OCI-LY7 (cell line): ENCODE data around the gene NME9. TPM values are rescaled to one million over a fixed set of nuclear protein-coding genes. Genes with fewer than 3 reads are reported as not detected.

ENCODE experiments used
- BruUV-seq: library from RNA; stranded (reverse); fragments of 400-500 nt; replicated peaks from 2 replicates; lab custom pipeline; 2021; lab: Mats Ljungman, UMichigan
- CTCF ChIA-PET: fragments of 300-600 bp; sonication (Branson Sonifier 250); formaldehyde crosslinking; loops from one replicate; lab custom pipeline; 2022; ENCODE audit warnings: antibody characterized with exemption; ENCODE audit not compliant: unreplicated experiment; lab: Charles Lee
- POLR2A ChIA-PET: fragments of 300-600 bp; sonication (Branson Sonifier 250); formaldehyde crosslinking; loops from one replicate; lab custom pipeline; 2022; ENCODE audit warnings: antibody characterized with exemption; lab: Charles Lee
- DNase-seq: peaks from one replicate; pipeline ENCODE4 v3.0.0-alpha.2; 2015; ENCODE audit warnings: low spot score
- H2AFZ ChIP-seq: fragments of 200-600 bp; sonication (generic), shearing (Covaris generic); 2 replicates; pipeline ENCODE4 v1.6.1; 2014; ENCODE audit warnings: mild to moderate bottlenecking, antibody characterized with exemption, low read length, moderate library complexity
- H3K27ac ChIP-seq: fragments of 200-600 bp; sonication (generic); 2 replicates; pipeline ENCODE4 v1.5.1; 2014; ENCODE audit warnings: mixed run types, low read depth, mild to moderate bottlenecking, moderate library complexity, low read length, inconsistent platforms; ENCODE audit not compliant: poor library complexity, severe bottlenecking
- H3K36me3 ChIP-seq: fragments of 200-600 bp; sonication (generic); 2 replicates; pipeline ENCODE4 v1.6.1; 2014; ENCODE audit warnings: mild to moderate bottlenecking, antibody characterized with exemption, low read length, moderate library complexity, mixed read lengths; ENCODE audit not compliant: insufficient read depth
- H3K4me1 ChIP-seq: fragments of 200-600 bp; sonication (generic); 2 replicates; pipeline ENCODE4 v1.5.1; 2014; ENCODE audit warnings: mild to moderate bottlenecking, low read length; ENCODE audit not compliant: insufficient read depth, poor library complexity, severe bottlenecking
- H3K4me2 ChIP-seq: fragments of 200-600 bp; sonication (generic); 2 replicates; pipeline ENCODE4 v1.6.1; 2014; ENCODE audit warnings: mild to moderate bottlenecking, low read length
- H3K4me3 ChIP-seq: fragments of 200-600 bp; sonication (generic); 2 replicates; pipeline ENCODE4 v1.5.1; 2014; ENCODE audit warnings: mild to moderate bottlenecking, low read depth, low read length; ENCODE audit not compliant: poor library complexity, severe bottlenecking
- H3K79me2 ChIP-seq: fragments of 200-600 bp; sonication (generic); 2 replicates; pipeline ENCODE4 v1.6.1; 2016; ENCODE audit warnings: low read depth, mild to moderate bottlenecking, low read length, moderate library complexity, mixed read lengths; ENCODE audit not compliant: insufficient read depth
- H3K9me2 ChIP-seq: fragments of 200-600 bp; sonication (generic); 2 replicates; pipeline ENCODE4 v1.6.1; 2016; ENCODE audit warnings: mild to moderate bottlenecking, low read length, mixed read lengths; ENCODE audit not compliant: insufficient read depth
- H3K9me3 ChIP-seq: fragments of 200-600 bp; sonication (generic); 2 replicates; pipeline ENCODE4 v1.6.1; 2014; ENCODE audit warnings: mild to moderate bottlenecking, mixed run types, low read length, mixed read lengths
- H4K20me1 ChIP-seq: fragments of 200-600 bp; sonication (generic); 2 replicates; pipeline ENCODE4 v1.6.1; 2014; ENCODE audit warnings: mild to moderate bottlenecking, antibody characterized with exemption, low read length, moderate library complexity, mixed read lengths; ENCODE audit not compliant: insufficient read depth
- EZH2phosphoT487 ChIP-seq: fragments of 200-600 bp; sonication (generic); IDR thresholded peaks from 2 replicates; pipeline ENCODE4 v1.6.1; 2018; ENCODE audit warnings: low read depth, borderline replicate concordance, mild to moderate bottlenecking, mixed run types, antibody characterized with exemption, low read length, moderate library complexity, mixed read lengths
- intact Hi-C: fragments of 100-400 bp; cut with micrococcal nuclease; formaldehyde crosslinking; loops from one replicate; pipeline ENCODE4 v1.10.0; 2022; ENCODE audit not compliant: unreplicated experiment
- total RNA-seq, 2 experiments: library from RNA; depleted of rRNA in 1 of 2; stranded (reverse); fragments of >200 nt in 1 of 2; shearing (Covaris generic) in 1 of 2; gene quantifications; 2 replicates each; pipeline ENCODE4 v1.2.3, GENCODE V29; 2014 to 2022
- TF ChIP-seq, protein P1 (sequence below): fragments of 200-600 bp; sonication (generic); conservative IDR thresholded peaks from 2 replicates; pipeline ENCODE4 v1.5.1; 2014; ENCODE audit warnings: mild to moderate bottlenecking, antibody characterized with exemption, low read length, moderate library complexity, mixed read lengths

Gene NME9
- total RNA-seq, 2 experiments from 2014 or later, result not detected

DNA sequence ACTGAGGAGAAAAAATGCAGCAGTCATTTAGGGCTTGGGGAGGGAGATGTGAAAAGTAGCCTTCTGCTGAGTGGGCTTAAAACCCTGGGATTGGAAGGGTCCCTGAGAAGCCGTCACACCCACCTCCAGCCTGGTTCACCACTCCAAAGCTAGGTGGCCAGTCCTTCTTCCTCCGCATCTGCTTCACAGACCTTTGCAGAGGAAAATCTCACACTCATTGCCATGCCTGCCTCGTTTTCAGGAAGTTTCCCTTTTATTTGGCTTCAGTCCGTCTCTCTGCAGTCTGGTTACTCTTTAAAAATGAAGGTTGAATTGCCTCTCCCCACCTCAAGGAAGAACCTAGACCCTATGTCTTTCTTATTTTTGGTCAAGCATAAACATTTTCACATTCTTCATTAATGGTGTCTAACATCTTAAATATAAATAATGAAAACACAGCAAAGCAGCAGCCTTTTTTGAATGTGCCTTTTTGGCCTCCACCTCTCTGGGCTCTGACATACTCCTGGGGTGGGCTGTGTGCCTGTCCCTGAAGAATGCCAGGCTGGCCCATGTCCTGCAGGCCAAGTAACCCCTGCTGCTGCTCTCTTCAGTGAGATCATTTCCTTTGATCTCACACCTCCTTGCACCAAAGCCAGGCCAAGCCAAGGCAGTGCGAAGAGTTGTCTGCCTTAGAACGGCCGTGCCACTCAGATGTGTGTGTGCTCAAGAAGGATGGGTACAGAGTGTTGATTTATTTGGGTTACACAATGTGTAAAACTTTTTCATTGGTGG lies 29.7 kb upstream of the NME9 start:
- no peaks in the 10 kb centered on the region for H3K9me3 ChIP-seq
- no peak overlapping the region for H3K27ac ChIP-seq
- intact Hi-C loops, result no loop called here
- DNase-seq, result no peak
- TF ChIP-seq, protein P1, sequence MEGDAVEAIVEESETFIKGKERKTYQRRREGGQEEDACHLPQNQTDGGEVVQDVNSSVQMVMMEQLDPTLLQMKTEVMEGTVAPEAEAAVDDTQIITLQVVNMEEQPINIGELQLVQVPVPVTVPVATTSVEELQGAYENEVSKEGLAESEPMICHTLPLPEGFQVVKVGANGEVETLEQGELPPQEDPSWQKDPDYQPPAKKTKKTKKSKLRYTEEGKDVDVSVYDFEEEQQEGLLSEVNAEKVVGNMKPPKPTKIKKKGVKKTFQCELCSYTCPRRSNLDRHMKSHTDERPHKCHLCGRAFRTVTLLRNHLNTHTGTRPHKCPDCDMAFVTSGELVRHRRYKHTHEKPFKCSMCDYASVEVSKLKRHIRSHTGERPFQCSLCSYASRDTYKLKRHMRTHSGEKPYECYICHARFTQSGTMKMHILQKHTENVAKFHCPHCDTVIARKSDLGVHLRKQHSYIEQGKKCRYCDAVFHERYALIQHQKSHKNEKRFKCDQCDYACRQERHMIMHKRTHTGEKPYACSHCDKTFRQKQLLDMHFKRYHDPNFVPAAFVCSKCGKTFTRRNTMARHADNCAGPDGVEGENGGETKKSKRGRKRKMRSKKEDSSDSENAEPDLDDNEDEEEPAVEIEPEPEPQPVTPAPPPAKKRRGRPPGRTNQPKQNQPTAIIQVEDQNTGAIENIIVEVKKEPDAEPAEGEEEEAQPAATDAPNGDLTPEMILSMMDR, result no peak
- no peak for TF ChIP-seq EZH2phosphoT487
- H3K36me3 ChIP-seq, result no peaks in the 10 kb centered on the region
- POLR2A ChIA-PET, result no interaction called here
- no peak overlapping the region for H2AFZ ChIP-seq
- H3K9me2 ChIP-seq, result no peaks in the 10 kb centered on the region
- H3K4me3 ChIP-seq, result no peak overlapping the region
- H4K20me1 ChIP-seq, result no peaks in the 10 kb centered on the region
- BruUV-seq, result no TSS peak
- H3K4me1 ChIP-seq, result no peaks in the 10 kb centered on the region
- CTCF ChIA-PET, result no interaction called here
- H3K4me2 ChIP-seq, result no peak overlapping the region
- H3K79me2 ChIP-seq, result no peaks in the 10 kb centered on the region

GRCh38 chr3:138356730-138357405 lies 27.2 kb upstream of the NME9 start:
- H3K79me2 ChIP-seq, result no peaks in the 10 kb centered on the region
- H3K9me3 ChIP-seq, result no peaks in the 10 kb centered on the region
- H3K36me3 ChIP-seq, result no peaks in the 10 kb centered on the region
- POLR2A ChIA-PET, result no interaction called here
- H3K4me3 ChIP-seq, result no peak overlapping the region
- H3K9me2 ChIP-seq, result no peaks in the 10 kb centered on the region
- no peaks in the 10 kb centered on the region for H4K20me1 ChIP-seq
- DNase-seq, result no peak
- no peak overlapping the region for H3K4me2 ChIP-seq
- intact Hi-C loops, result no loop called here
- no peaks in the 10 kb centered on the region for H3K4me1 ChIP-seq
- TF ChIP-seq EZH2phosphoT487, result no peak
- TF ChIP-seq, protein P1, result no peak
- CTCF ChIA-PET, result no interaction called here
- no peak overlapping the region for H3K27ac ChIP-seq
- no peak overlapping the region for H2AFZ ChIP-seq
- no TSS peak for BruUV-seq

- no TSS peak for BruUV-seq
These were observed 25.4 kb upstream of the NME9 start for GRCh38 chr3:138355071-138355470.

More at GRCh38 chr3:138355071-138355470, 25.4 kb upstream of the NME9 start:
- H3K4me1 ChIP-seq, result no peaks in the 10 kb centered on the region
- no peaks in the 10 kb centered on the region for H3K9me3 ChIP-seq
- no peak overlapping the region for H3K4me3 ChIP-seq
- no peaks in the 10 kb centered on the region for H3K79me2 ChIP-seq
- no peaks in the 10 kb centered on the region for H3K36me3 ChIP-seq
- intact Hi-C loops, result no loop called here
- ChIA-PET CTCF (no interaction called here), POLR2A (no interaction called here)
- H3K4me2 ChIP-seq, result no peak overlapping the region
- no peak for DNase-seq
- no peaks in the 10 kb centered on the region for H4K20me1 ChIP-seq
- no peak overlapping the region for H3K27ac ChIP-seq
- no peaks in the 10 kb centered on the region for H3K9me2 ChIP-seq
- no peak for TF ChIP-seq EZH2phosphoT487
- TF ChIP-seq, protein P1, result no peak
- H2AFZ ChIP-seq, result no peak overlapping the region
